ENCODE measurements around the gene AADAC. TPM values are rescaled to one million over a fixed set of nuclear protein-coding genes. Genes with fewer than 3 reads are reported as not detected.

AADAC gene
- polyA plus RNA-seq, 1 donor (not counting 4 experiments of a cell fraction or from before 2014, with no cell fraction given): 0.28 TPM

DNA sequence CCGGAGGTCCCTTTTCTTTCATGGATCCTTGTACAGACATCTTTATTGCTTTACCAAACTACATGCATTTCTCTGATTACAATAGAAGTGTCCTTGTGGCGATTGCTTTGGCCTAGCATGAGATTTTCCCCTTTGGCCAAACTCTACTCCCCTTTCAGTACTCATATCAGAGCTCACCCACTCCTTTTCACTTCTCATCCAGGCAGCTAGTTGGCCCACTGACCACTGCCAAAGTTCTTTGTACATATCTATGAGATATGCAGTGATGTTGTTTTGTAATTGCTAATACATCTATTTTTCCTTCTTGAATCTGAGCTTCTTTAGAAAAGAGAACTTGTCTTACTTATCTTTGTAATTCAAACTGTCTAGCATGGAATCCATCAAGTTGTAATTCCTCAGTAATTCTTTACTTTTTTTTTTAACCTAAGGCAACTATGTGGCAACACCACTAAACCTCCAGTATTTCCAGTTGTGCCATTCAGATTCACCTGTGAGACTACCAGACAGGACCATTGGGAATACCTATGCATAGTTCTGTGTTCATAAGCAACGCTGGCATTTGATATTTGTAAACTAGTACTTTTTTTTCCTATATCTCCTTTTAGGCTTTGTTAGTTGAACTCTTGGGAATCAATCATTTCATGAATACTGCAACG is 41.0 kb upstream of the AADAC start:
- Histone ChIP-seq H3K27ac (ENCODE audit: control insufficient read depth, insufficient read depth, low read length) (no peak overlapping the region), H4K20me1 (ENCODE audit: control insufficient read depth, extremely low read depth, insufficient read depth, low read length) (no peaks in the 10 kb centered on the region), H3K4me3 (ENCODE audit: control insufficient read depth in 2 of 3, extremely low read depth in 1 of 3, insufficient read depth in 2 of 3, low read depth in 1 of 3, low read length in 3 of 3) (no peak overlapping the region), H3K9me3 (ENCODE audit: control insufficient read depth, low read depth, low read length) (no peaks in the 10 kb centered on the region), H3K9me1 (ENCODE audit: control insufficient read depth, extremely low read depth, insufficient read depth, low read length) (no peaks in the 10 kb centered on the region), H3K27me3 (ENCODE audit: control insufficient read depth, extremely low read depth, insufficient read depth, low read length) (no peaks in the 10 kb centered on the region), H3K9ac (ENCODE audit: control insufficient read depth, extremely low read depth, insufficient read depth, low read length) (no peak overlapping the region), H3K4me2 (ENCODE audit: control insufficient read depth, extremely low read depth, insufficient read depth, low read depth, low read length) (no peak overlapping the region), H2AFZ (ENCODE audit: control insufficient read depth, low read length) (no peak overlapping the region), H3K4me1 (ENCODE audit: control insufficient read depth, extremely low read depth, insufficient read depth, low read length) (peaks cover 3% of the 10 kb centered on the region), H3K79me2 (ENCODE audit: control insufficient read depth, insufficient read depth, low read length) (no peaks in the 10 kb centered on the region), H3K36me3 (ENCODE audit: control insufficient read depth in 2 of 2, extremely low read depth in 1 of 2, insufficient read depth in 2 of 2, low read length in 2 of 2) (no peaks in the 10 kb centered on the region)
- dilution Hi-C loops (cut with MboI; ENCODE audit: extremely low pct_ligation_motif_present, low sequenced_read_pairs): no loop called here
- FAIRE-seq (no peak), DNase-seq (ENCODE audit: low read depth, low spot score) (no peak)
- TF ChIP-seq EZH2 (IDR thresholded peaks at IDR 0.05; ENCODE audit: low read length): no peak
- TF ChIP-seq, protein P1, sequence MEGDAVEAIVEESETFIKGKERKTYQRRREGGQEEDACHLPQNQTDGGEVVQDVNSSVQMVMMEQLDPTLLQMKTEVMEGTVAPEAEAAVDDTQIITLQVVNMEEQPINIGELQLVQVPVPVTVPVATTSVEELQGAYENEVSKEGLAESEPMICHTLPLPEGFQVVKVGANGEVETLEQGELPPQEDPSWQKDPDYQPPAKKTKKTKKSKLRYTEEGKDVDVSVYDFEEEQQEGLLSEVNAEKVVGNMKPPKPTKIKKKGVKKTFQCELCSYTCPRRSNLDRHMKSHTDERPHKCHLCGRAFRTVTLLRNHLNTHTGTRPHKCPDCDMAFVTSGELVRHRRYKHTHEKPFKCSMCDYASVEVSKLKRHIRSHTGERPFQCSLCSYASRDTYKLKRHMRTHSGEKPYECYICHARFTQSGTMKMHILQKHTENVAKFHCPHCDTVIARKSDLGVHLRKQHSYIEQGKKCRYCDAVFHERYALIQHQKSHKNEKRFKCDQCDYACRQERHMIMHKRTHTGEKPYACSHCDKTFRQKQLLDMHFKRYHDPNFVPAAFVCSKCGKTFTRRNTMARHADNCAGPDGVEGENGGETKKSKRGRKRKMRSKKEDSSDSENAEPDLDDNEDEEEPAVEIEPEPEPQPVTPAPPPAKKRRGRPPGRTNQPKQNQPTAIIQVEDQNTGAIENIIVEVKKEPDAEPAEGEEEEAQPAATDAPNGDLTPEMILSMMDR (optimal IDR thresholded peaks at IDR 0.05 in 1 of 3, IDR thresholded peaks at IDR 0.05 in 1 of 3, conservative IDR thresholded peaks at IDR 0.05 in 1 of 3; ENCODE audit: extremely low read depth in 1 of 3, insufficient read depth in 2 of 3, low read length in 3 of 3): no peak

DNA sequence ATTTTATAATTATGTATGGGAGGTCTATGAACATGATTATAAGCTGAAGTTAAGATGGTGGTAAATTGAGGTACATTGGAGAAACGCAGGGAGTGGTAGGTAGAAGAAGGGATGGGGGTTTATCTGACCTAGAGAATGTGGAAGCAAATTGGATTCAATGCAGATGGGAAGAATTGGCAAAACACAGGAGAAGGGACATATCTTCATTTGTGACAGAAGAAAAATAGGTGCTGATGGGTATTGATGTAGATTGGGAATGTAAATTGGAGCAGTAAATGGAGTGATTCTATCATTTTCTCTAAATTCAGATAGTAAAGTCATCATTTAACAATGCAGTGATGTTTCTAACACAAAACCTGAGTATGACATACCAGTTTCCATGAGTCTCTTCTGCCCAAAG is 39.7 kb upstream of the AADAC start:
- H3K9me3 ChIP-seq (ENCODE audit: control insufficient read depth, low read depth, low read length): no peaks in the 10 kb centered on the region
- peaks cover 3% of the 10 kb centered on the region for H3K4me1 ChIP-seq (ENCODE audit: control insufficient read depth, extremely low read depth, insufficient read depth, low read length)
- no peaks in the 10 kb centered on the region for H3K9me1 ChIP-seq (ENCODE audit: control insufficient read depth, extremely low read depth, insufficient read depth, low read length)
- H3K9ac ChIP-seq (ENCODE audit: control insufficient read depth, extremely low read depth, insufficient read depth, low read length): no peak overlapping the region
- H3K27ac ChIP-seq (ENCODE audit: control insufficient read depth, insufficient read depth, low read length): no peak overlapping the region
- H3K4me3 ChIP-seq (ENCODE audit: control insufficient read depth in 2 of 3, extremely low read depth in 1 of 3, insufficient read depth in 2 of 3, low read depth in 1 of 3, low read length in 3 of 3): no peak overlapping the region
- DNase-seq (ENCODE audit: low read depth, low spot score) (no peak), FAIRE-seq (no peak)
- H3K4me2 ChIP-seq (ENCODE audit: control insufficient read depth, extremely low read depth, insufficient read depth, low read depth, low read length): no peak overlapping the region
- no peaks in the 10 kb centered on the region for H4K20me1 ChIP-seq (ENCODE audit: control insufficient read depth, extremely low read depth, insufficient read depth, low read length)
- H3K79me2 ChIP-seq (ENCODE audit: control insufficient read depth, insufficient read depth, low read length): no peaks in the 10 kb centered on the region
- TF ChIP-seq EZH2 (IDR thresholded peaks at IDR 0.05; ENCODE audit: low read length): no peak
- TF ChIP-seq, protein P1 (optimal IDR thresholded peaks at IDR 0.05 in 1 of 3, IDR thresholded peaks at IDR 0.05 in 1 of 3, conservative IDR thresholded peaks at IDR 0.05 in 1 of 3; ENCODE audit: extremely low read depth in 1 of 3, insufficient read depth in 2 of 3, low read length in 3 of 3): no peak
- dilution Hi-C loops (cut with MboI; ENCODE audit: extremely low pct_ligation_motif_present, low sequenced_read_pairs): no loop called here
- H3K27me3 ChIP-seq (ENCODE audit: control insufficient read depth, extremely low read depth, insufficient read depth, low read length): no peaks in the 10 kb centered on the region
- H3K36me3 ChIP-seq (ENCODE audit: control insufficient read depth in 2 of 2, extremely low read depth in 1 of 2, insufficient read depth in 2 of 2, low read length in 2 of 2): no peaks in the 10 kb centered on the region
- no peak overlapping the region for H2AFZ ChIP-seq (ENCODE audit: control insufficient read depth, low read length)

Data from keratinocyte (primary cell).